ENCODE measurements around the gene UNC13D.
A peak's percentile ranks its signal among the peaks of the same experiment; 100 is the strongest.
"Not testable (repeated sequence)": the region's sequence is repeated elsewhere in the genome, so short reads cannot be mapped to it uniquely, and the experiment has no call there.

The UNC13D gene

DNA sequence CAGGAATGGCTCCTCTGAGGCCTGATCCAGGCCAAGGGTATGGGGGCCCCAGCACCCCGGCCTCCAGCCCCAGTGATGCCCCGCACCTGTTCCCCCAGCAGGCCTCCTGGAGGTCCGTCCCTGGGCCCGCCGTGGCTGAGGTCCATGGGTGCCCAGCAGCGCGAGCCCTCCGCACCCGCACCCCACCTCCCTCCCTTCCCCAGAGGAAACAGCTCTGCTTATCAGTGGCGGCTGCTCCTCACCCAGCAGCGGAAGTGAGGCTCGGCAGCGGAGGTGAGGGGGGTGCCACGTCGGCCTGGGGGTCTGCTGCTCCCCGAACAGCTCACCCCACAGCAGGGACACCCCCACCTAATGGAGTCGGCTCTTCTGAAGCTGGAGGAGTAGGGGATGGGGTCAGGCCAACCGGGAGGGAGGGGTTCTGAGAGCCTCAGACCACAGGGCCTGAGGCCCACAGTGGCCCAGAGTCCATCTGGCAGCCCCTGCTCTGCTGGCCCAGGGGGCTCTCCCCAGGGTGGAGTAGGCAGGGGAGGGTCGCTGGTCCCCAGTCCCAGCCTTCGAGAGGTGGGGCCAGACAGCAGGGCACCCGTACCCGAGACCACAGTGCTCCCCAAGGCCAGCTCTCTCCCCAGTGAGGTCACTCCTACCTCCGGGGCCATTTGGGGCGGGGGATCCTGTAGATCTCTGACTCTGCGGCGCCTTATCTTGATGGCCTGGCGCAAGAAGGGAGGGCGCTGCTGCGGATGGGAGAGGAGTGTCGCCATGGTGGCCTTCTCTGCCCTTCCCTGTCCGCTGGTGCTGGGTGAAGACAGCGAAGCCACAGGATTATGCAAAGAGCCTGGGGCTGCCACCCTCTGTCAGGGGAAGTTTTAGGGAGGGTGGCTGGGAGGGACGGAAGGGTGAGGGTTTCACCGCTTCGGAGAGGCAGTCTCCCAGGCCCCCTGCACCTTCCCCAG, at the start of gene UNC13D:
TSS of gene UNC13D (minus strand) at position 828 of the 953 bp plus-strand sequence. CDS start at position 761, 67 bp downstream.
- DNase-seq (ENCODE audit: low spot score): peak; percentile 75

DNA sequence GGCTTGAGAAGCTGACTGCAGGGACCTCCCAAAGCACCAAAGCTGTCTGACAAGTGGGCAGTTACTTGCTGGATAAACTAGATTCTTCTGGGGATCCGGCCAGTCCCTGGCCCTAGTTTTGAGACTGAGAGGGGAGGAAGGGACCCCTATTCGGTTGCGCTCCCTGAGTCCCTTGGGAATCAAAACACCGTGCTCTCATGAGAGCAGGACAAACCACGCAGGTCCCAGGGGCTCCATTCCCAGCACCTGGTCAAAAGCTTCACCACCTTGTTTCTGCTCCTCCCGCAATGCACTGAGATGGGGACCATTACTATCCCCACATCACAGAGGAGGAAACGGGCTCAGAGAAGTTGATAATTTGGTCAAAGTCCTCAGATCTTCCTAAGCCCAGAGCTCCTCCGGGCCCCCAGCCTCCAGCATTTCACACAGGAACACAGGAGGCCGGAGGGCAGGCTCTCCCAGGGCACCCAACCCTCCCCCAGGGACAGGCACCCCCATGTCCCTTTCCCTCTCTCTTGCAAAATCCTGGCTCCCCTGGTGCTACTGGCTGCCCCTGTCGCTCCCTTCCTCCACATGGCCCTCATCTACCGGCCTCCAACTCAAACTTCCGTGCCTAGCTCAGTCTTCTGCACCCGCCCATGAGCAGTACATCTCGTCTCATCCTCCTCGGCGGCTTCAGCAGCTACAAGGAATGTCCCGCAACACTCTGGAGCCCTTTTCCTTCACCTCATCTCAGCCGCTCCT, 49.3 kb upstream of the UNC13D start:
- DNase-seq (ENCODE audit: low spot score): no peak

DNA sequence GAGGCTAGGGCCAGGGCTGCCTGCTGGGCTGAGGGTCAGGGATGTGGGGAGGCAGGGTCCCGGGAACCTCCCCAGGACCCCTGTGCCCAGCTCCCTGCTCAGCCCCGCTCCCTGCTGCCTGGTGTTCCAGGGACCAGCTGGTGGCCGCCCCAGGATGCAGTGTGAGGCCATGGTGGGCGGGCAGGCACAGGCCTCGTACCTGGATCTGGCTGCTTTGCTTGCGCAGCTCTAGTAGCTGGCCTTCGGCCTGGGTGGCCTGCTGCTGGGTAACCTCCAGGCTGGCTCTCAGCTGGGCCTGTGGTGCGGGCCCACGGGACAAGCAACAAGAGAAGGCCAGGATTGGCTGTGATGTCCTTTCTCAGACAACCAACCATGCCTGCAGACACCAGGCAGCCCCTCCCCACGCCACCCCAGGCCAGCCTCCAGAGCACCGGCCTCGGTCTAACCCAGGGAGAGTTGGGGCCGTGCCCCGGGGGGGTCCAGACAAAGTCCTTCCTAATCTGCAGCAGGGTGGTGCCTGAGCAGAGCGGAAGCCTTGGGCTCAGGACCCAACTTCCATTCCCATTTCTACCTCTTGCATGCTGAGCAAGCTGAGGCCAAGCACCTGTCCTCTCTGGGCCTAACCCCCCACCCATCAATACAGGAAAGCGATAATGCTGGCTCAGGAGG, 48.5 kb upstream of the UNC13D start:
- DNase-seq (ENCODE audit: low spot score): no peak

DNA sequence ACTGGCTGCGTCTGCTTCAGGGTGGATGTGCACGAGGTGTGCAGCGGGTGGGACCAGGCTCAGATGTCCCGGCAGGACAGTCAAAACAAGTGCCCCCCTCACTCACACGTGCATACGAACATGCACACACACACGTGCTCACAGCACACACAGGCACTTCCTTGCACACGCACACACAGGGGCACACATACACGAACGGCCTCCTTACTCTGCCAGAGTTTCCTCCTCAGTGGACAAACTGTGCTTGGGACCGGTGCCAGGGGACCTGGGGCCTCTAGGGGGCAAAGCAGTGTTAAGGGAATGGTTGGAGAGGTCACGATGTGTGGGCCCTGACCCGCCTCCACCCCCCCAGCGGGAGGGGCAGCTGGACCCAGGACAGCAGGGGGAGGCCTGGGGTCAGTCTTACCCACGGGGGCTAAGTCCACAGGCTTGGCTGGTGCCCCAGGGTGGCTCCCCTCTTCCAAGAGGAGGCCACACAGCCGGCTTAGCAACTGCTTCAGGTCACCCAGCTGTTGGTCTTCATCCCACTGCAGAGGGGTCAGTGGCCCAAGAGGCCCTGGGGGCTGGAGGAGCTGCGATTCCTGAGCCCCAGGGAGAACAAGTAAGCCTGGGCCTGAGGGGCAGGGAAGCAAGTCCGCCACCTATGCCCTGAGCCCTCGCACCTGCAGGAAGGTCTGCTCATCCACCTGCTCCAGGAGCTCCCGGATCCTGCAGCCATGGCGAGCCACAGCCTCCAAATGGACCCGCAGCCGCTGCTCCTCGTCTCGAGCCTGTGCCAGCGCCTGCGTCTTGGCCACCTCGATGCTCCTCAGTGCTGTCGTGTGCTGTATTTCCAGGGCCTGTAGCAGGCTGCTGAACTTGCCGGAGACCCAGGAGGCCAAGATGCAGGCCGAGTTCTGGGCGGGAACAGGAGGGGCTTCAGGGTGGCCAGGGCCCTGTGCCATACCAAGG, 47.7 kb upstream of the UNC13D start:
- DNase-seq (ENCODE audit: low spot score): no peak

DNA sequence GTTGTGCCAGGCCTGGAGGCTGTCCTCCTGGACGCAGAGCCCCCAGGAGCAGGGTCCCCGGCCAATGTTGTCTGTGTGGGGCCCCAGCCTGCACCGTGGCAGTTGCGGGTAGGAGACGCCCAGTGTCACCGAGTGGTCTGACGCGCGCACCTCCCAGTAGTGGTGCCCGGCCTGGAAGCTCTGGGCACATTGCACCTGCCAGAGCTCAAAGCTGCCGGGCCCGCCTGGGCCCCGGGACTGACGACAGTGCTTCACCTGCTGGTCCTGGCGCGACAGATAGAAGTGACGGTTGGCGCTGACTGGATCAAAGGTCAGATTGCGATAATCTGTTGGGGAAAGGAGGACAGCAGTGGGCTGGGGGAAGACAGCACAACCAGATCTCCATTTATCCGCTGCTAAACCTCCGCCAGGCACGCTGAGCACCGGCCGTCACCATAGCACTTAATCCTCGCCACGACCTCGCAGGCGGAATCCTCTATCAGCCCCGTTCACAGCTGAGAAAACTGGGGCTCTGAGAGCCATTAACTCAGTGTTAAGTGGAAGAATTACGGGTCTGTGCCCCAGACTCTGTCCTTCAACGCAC, 46.9 kb upstream of the UNC13D start:
- DNase-seq (ENCODE audit: low spot score): no peak

DNA sequence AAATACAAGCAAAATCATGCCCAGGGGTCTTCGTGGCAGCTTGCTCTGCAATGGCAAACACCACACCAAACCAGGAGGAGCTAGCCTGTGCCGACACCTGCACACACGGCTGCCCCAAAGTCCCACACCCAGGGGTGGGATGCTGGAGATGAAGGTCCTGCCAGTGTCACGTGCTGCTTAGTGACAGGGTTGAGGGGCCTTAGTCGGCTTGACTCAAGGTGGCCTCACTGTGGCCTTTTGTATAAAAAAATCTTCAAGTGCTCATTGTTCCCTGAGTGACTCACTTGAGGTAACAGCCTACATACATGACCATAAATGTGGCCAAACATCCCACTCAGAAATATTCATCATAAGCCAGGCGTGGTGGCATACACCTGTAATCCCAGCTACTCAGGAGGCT, 45.2 kb upstream of the UNC13D start:
- DNase-seq (ENCODE audit: low spot score): no peak

DNA sequence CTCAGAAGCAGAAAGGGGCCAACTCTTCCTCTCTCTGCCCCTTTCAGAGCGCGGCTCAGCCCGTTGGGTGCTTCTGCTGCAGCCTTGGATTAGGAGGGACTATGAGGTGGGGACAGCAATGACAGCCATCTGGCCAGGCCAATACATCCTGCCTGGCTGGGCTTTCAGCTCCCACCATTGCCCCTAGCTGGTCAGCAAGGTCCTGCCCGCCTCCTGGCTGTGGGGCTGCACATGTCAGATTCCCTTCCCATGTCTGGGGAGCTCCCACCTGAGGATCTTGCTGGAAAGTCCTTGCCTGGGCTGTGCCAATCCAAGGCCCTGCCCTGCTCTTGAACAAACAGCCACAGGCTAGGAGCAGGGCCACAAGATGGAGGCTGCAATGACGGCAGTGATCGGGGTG, 44.3 kb upstream of the UNC13D start:
- DNase-seq (ENCODE audit: low spot score): no peak

DNA sequence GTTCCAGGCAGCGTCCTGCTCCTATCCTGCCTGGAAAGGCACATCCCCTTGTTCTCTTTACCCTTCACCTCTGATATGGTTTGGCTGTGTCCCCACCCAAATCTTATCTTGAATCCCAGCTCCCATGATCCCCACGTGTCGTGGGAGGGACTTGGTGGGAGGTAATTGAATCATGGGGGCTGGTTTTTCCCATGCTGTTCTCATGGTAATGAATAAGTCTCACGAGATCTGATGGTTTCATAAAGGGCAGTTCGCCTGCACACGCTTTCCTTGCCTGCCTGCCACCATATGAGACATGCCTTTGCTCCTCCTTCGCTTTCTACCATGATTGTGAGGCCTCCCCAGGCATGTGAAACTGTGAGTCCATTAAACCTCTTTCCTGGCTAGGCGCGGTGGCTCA, 41.7 kb upstream of the UNC13D start:
- DNase-seq (ENCODE audit: low spot score): not testable (repeated sequence)

DNA sequence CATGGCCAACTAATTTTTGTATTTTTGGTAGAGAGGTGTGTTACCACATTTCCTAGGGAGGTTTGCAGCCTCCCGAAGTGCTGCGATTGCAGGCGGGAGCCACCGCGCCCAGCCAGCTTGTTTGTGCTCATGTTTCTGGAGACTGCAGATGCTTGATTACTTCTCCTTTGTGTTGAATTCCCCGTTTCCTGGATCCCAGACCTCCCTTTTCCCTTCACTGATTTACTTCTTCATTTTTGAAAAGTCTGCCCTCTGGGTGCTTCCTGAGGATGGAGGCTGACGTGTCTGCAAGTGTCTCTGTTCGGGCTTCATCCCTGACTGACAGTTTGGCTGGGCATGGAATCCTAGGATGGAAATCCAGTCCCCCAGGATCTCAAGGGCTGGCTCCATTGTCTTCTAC, 41.2 kb upstream of the UNC13D start:
- DNase-seq (ENCODE audit: low spot score): no peak

DNA sequence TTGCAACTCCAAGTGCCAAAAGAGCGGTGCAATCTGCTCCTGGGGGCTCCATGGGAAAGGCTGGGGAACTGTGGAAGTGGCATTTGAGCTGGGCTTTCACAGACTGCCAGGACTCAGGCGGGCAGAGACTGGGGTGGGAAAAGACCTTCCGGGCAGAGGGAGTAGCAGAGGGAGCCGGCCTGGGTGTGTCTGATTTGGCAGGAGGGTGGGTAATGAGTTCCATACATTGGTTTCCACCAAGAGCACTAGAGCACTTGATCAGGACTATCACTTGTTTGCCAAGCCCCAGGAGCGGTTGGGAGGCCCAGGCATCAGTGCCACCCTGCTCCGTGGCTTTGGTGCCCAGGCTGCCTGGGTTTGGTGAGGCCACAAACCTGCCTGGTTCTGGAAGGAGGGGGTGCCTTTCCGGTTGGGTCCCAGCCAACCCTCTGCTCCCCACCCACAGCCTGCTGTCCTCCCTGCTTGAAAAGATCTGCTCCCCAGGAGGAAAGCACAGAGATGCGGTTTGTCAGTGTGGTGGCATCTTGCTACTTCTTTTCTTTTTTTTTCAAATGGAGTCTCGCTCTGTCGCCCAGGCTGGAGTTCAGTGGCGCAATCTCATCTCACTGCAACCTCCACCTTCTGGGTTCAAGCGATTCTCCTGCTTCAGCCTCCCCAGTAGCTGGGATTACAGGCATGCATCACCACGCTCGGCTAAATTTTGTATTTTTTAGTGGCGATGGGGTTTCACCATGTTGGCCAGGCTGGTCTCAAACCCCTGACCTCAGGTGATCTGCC, 37.7 kb upstream of the UNC13D start:
- no peak for DNase-seq (ENCODE audit: low spot score)

DNA sequence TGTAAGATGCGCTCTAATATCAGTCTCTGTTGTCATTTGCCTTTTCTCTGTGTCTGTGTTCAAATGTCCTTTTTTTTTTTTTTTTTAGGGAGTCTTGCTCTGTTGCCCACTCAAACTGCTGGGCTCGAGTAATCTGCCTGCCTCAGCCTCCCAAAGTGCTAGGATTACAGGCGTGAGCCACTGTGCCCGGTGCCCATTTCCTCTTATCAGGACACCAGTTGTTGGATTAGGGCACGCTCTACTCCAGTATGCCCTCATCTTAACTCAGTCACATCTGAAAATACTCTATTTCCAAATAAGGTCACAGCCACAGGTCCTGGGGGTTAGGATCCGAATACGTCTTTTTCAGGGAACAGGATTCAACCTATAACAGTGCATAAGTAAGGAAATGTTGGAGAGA, 36.1 kb upstream of the UNC13D start:
- no peak for DNase-seq (ENCODE audit: low spot score)

DNA sequence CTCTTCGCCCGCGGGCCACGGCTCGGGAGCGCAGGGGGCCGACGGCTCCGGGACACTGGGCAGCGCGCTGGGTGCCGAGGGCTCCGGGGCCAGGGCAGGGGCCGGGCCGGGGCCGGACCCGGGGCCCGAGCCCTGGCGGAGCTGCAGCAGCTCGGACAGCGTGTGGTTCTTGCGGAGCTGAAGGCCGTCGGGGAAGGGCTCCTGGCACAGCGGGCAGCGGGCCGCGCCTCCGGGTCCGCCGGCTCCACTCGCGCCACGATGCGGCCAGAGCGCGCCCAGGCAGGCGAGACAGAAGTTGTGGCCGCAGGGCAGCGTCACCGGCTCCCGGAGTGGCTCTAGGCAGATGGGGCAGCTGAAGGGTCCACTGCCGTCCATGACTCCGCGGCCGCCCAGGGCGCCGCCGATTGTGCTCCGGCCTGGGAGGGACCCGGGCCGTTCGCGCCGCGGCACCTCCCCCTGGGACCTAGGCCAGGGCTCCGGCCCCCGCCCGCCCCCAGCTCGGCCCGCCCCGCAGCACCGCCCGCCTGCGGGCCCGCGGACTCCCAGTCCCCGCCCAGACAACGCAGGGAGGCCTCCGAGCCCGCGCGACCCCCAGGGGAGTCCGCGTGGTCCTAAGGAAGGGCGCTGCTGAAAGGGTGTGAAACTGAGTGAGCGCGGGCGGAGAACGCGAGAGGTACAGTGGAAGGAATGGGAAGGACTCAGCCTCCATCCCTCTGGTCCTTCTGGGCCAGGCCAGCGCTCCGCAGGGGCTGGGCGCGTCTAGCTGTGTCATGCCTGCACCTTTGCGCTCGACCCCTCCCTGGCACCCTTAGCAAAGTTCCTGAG, 34.2 kb upstream of the UNC13D start, which contains the start of gene TRIM47:
TSS of gene TRIM47 (minus strand) at position 408 of the 825 bp plus-strand sequence. CDS start at position 375, 33 bp downstream.
- DNase-seq (ENCODE audit: low spot score): no peak

DNA sequence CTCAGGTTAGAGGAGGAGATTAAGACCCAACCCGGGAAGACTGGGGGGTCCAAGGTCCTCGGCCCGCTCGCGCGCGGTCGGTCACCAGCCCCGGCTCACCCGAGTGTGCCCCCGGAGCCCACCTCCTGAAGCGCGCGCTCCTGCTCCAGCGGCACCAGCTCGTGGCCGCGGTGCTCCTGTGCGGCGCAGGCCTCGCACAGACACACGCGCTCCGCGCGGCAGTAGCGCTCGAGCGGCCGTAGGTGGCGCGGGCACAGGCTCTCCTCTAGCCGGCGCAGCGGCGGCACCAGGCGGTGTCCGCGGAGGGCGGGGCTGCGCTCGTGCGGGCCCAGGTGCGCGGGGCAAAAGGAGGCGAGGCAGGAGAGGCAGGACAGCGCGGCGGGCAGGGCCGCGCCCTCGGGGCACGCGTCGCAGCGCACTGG, 33.6 kb upstream of the UNC13D start:
- DNase-seq (ENCODE audit: low spot score): peak; percentile 48

DNA sequence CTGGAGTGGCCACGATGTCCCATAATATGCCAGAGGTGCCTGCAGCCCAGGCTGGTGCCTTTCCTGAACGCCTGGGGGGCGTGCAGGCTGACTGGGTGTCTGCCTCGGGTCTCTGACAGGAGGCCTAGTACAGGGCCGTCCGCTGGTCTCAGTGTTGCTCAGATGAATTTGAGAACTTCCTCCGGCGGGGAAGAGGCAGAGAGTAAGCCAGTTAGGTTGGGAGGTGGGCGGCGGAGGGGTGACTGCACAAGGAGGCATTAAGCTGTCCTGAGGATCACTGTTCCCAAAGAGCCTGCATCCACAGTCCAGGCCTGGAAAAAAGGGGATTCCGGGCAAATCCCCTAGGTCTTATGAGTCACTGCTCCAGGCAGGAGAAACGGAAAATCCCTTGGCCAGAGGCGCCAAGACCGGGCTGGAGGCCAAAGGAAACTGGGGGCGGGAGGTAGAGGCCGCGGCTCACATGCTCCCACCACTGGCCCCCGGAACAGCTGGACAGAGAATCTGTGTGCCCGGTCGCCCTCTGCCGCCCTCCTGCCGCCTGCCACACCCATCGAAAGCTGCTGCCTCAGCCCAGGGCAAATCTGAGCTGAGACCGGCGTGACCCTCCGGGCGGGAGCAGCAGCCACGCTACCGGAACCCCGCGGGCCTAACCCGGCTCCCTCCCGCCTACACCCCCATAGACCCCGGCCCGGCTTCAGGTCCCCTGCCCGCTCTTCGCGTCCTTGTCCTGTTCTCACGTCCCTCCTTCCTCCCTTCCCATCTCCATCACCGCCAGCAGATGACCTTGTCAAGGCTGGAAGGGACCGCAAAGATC, 32.9 kb upstream of the UNC13D start:
- DNase-seq (ENCODE audit: low spot score): no peak

DNA sequence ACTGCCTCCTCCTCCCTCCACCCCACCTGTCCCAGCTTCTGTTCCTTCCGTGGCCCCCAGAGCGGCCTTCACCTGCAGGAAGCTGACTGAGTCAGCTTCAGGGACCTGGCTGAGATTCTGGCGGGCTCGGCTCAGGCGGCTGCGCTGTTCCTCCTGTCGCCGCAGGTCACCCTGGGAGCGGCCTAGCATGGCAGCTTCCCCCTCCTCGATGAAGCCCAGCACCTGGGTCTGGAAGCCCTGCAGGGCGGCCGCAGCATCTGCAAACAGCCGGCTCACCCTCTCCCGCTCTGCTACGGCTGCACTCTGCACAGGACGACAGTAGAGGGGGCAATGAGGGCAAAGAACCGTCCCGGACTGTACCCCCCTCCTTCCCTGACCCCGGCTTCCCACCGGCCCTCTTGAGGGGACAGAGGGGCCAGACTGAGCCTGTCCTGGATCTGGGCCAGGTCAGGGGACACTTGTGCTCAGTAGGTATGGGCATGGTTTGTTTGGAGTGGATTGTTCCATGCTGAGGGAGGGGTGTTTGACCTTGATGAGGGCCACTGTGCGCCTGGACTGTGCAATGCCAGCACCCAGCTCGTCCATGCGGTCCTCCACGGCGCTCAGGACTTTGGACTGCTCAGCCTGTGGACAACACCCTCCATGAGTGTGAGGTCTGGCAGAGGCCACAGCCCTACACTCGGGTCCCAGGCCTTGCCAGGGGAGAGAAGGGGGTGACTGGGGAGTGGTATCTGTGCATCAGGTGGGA, 32.2 kb upstream of the UNC13D start:
- DNase-seq (ENCODE audit: low spot score): no peak

DNA sequence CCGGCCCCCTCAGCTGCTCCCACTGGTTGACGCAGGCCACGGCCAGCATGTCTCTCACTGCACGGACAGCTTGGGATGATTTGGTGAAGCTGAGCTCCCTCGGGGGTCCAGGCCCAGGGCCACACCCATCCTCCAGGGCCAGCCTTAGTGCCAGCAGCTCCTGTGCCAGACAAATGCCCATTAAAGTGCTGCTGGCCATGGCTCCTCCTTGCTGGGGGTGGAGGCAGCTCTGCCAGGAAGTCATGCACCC, 31.7 kb upstream of the UNC13D start:
- no peak for DNase-seq (ENCODE audit: low spot score)

DNA sequence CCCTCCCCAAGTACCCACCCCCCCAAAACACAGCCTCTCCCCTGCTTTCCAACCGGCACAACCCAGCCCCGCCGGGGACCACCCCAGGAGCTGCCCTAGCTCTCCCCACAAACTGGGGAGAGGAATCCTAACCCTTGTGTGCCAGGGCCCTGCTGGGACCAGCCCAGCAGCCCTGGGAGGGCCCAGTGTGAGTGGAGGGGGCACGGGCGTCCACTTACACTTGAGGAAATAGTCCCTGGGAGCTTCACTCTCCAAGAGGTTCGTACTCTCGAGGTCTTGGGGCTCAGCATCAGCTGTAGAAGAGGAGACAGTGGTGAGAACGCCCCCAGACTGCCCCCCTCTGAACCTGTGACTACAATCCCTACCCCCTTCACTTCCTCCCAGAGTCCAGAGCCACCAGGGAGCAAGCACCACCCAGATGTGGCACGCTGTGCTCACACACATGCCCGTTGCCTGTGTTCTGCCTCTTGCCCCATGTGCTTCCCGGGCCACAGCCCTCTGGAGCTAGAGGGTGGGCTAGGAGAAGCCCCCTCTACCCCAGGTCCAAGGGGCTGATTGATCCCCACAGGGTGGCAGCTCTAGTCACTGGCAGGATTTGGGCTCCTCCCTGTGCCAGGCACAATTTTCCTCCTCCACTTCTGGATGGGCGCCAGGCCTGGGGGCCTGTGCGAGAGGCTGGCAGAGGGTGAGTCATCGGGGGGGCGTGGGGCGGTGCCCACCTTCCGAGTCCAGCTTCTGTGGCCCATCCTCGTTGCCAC, 31.2 kb upstream of the UNC13D start:
- DNase-seq (ENCODE audit: low spot score): no peak

Measured in hematopoietic multipotent progenitor cell treated with erythropoietin and hydrocortisone succinate and interleukin-3 and kit ligand, for 17 days (in vitro differentiated cells).